NOMO-1 (cell line): Measurements from ENCODE around the gene MTURN.

Source experiments
- DNase-seq, 2 experiments: peaks; one replicate each; lab custom pipeline; 2025; ENCODE audit not compliant: unreplicated experiment in 2 of 2; lab: John Stamatoyannopoulos, UW

The MTURN gene

GRCh38 chr7:30135301-30136116, 723 bp downstream of the MTURN start:
- peak in 1 of 2 experiments; percentile 32 for DNase-seq

GRCh38 chr7:30136117-30136731, 1.4 kb downstream of the MTURN start:
- DNase-seq: no peak

- no peak for DNase-seq
Measured at GRCh38 chr7:30136743-30137485, 2.1 kb downstream of the MTURN start.

GRCh38 chr7:30139836-30140384, 5.1 kb downstream of the MTURN start:
- no peak for DNase-seq

- no peak for DNase-seq
Measured at GRCh38 chr7:30140456-30140855, 5.7 kb downstream of the MTURN start.

GRCh38 chr7:30142710-30143109, 7.9 kb downstream of the MTURN start:
- DNase-seq: no peak

- no peak for DNase-seq
Measured at GRCh38 chr7:30143748-30144251, 9.0 kb downstream of the MTURN start.

- no peak for DNase-seq
Measured at GRCh38 chr7:30144657-30145306, 10.0 kb downstream of the MTURN start.

- no peak for DNase-seq
Measured at GRCh38 chr7:30145426-30145970, 10.7 kb downstream of the MTURN start.

GRCh38 chr7:30146127-30146612, 11.4 kb downstream of the MTURN start:
- no peak for DNase-seq

GRCh38 chr7:30147223-30147622, 12.4 kb downstream of the MTURN start:
- DNase-seq: no peak

GRCh38 chr7:30147785-30148184, 13.0 kb downstream of the MTURN start:
- no peak for DNase-seq

- no peak for DNase-seq
Measured at GRCh38 chr7:30148426-30148825, 13.6 kb downstream of the MTURN start.

- peak; percentile 67 to 76 for DNase-seq
Measured at GRCh38 chr7:30148951-30149459, 14.2 kb downstream of the MTURN start.

- DNase-seq: no peak
Measured at GRCh38 chr7:30149640-30150272, 15.0 kb downstream of the MTURN start.

- no peak for DNase-seq
Measured at GRCh38 chr7:30150711-30151110, 15.9 kb downstream of the MTURN start.

- peak in 1 of 2 experiments; percentile 7 for DNase-seq
Measured at GRCh38 chr7:30154111-30154587, 19.4 kb downstream of the MTURN start.

GRCh38 chr7:30155481-30155880, 20.7 kb downstream of the MTURN start:
- no peak for DNase-seq

- no peak for DNase-seq
Measured at GRCh38 chr7:30157204-30157603, 22.4 kb downstream of the MTURN start.
